Stimulated activated naive CD8-positive, alpha-beta T cell treated with anti-CD3 and anti-CD28 coated beads, Interleukin-15, amount 100 ng/mL, for 72 hours (primary cell): ENCODE data around the gene FN3KRP.
A peak's percentile ranks its signal among the peaks of the same experiment; 100 is the strongest.

Experiments used
- ATAC-seq: fragments of 150-1000 bp; cut with Tn5 transposase; 2 replicates; pipeline ENCODE4 v1.10.0; 2021; ENCODE audit warnings: mild to moderate bottlenecking, moderate library complexity
- DNase-seq, 2 donors: peaks; one replicate each; pipeline ENCODE4 v3.0.0; 2021 to 2022
- H3K27ac Mint-ChIP-seq, 2 donors: one replicate each; pipeline ENCODE4 v1.8.0; 2022; ENCODE audit warnings: mild to moderate bottlenecking in 2 of 2, mixed read lengths in 2 of 2, moderate library complexity in 2 of 2
- H3K27me3 Mint-ChIP-seq: one replicate; pipeline ENCODE4 v1.8.0; 2022; ENCODE audit warnings: mixed read lengths
- H3K4me1 Mint-ChIP-seq: one replicate; pipeline ENCODE4 v1.8.0; 2022; ENCODE audit warnings: mild to moderate bottlenecking, mixed read lengths
- H3K4me3 Mint-ChIP-seq, 2 donors: one replicate each; pipeline ENCODE4 v1.8.0; 2022; ENCODE audit warnings: mild to moderate bottlenecking in 2 of 2, mixed read lengths in 2 of 2, moderate library complexity in 1 of 2
- H3K9me3 Mint-ChIP-seq, 2 donors: one replicate each; pipeline ENCODE4 v1.8.0; 2022; ENCODE audit warnings: mixed read lengths in 2 of 2

Gene FN3KRP

GRCh38 chr17:82718986-82719685 lies 2.6 kb downstream of the FN3KRP start:
- H3K4me3 Mint-ChIP-seq, result no peak overlapping the region
- H3K4me1 Mint-ChIP-seq, result peaks cover 22% of the 10 kb centered on the region
- H3K27me3 Mint-ChIP-seq, result no peaks in the 10 kb centered on the region

GRCh38 chr17:82720204-82720603 lies 3.7 kb downstream of the FN3KRP start:
- DNase-seq, result no peak
- Mint-ChIP-seq H3K9me3 (no peaks in the 10 kb centered on the region), H3K4me3 (no peak overlapping the region), H3K27ac (peak overlapping the region in 1 of 2 donors; percentile 33), H3K27me3 (no peaks in the 10 kb centered on the region), H3K4me1 (peaks cover 22% of the 10 kb centered on the region)
- no peak for ATAC-seq

More at GRCh38 chr17:82718986-82719685, 2.6 kb downstream of the FN3KRP start:
- ATAC-seq (no peak), DNase-seq (no peak)
- no peak overlapping the region for H3K27ac Mint-ChIP-seq
- H3K9me3 Mint-ChIP-seq, result no peaks in the 10 kb centered on the region

GRCh38 chr17:82722341-82723013 lies 6.0 kb downstream of the FN3KRP start:
- no peak for DNase-seq
- peak overlapping the region in 1 of 2 donors; percentile 87 for H3K27ac Mint-ChIP-seq
- no peak overlapping the region for H3K4me3 Mint-ChIP-seq
- H3K27me3 Mint-ChIP-seq, result no peaks in the 10 kb centered on the region
- ATAC-seq, result no peak
- H3K4me1 Mint-ChIP-seq, result peaks cover 9% of the 10 kb centered on the region
- no peaks in the 10 kb centered on the region for H3K9me3 Mint-ChIP-seq

- DNase-seq (no peak), ATAC-seq (no peak)
- Mint-ChIP-seq H3K9me3 (no peaks in the 10 kb centered on the region), H3K27ac (peak overlapping the region in 1 of 2 donors; percentile 48), H3K4me1 (peaks cover under 1% of the 10 kb centered on the region), H3K4me3 (no peak overlapping the region), H3K27me3 (no peaks in the 10 kb centered on the region)
Measured at GRCh38 chr17:82723169-82723807, 6.8 kb downstream of the FN3KRP start.

GRCh38 chr17:82726427-82726826 lies 9.9 kb downstream of the FN3KRP start:
- H3K27me3 Mint-ChIP-seq, result no peaks in the 10 kb centered on the region
- no peaks in the 10 kb centered on the region for H3K4me1 Mint-ChIP-seq
- DNase-seq (no peak), ATAC-seq (no peak)
- no peak overlapping the region for H3K27ac Mint-ChIP-seq
- H3K4me3 Mint-ChIP-seq, result no peak overlapping the region
- no peaks in the 10 kb centered on the region for H3K9me3 Mint-ChIP-seq

GRCh38 chr17:82729479-82730260 lies 13.2 kb downstream of the FN3KRP start:
- Mint-ChIP-seq H3K4me3 (no peak overlapping the region), H3K27ac (peak overlapping the region in 1 of 2 donors; percentile 48), H3K4me1 (no peaks in the 10 kb centered on the region), H3K9me3 (peaks cover 7 to 14% of the 10 kb centered on the region in 2 donors), H3K27me3 (no peaks in the 10 kb centered on the region)
- no peak for DNase-seq
- ATAC-seq, result peak; percentile 40

GRCh38 chr17:82732118-82732743 lies 15.7 kb downstream of the FN3KRP start:
- Mint-ChIP-seq H3K9me3 (peaks cover 7 to 14% of the 10 kb centered on the region in 2 donors), H3K27me3 (peaks cover 6% of the 10 kb centered on the region), H3K4me1 (peaks cover 8% of the 10 kb centered on the region), H3K27ac (peak overlapping the region in 1 of 2 donors; percentile 95), H3K4me3 (no peak overlapping the region)
- no peak for ATAC-seq
- DNase-seq, result no peak

GRCh38 chr17:82734987-82735866 lies 18.7 kb downstream of the FN3KRP start, which contains the start of gene FN3K:
FN3K (plus strand) TSS chr17:82735615; CDS start chr17:82735637, 22 bp downstream.
- Mint-ChIP-seq H3K27ac (no peak within 1 kb of the TSS), H3K27me3 (peaks cover 6% of the 10 kb centered on the region), H3K9me3 (peaks cover 11 to 14% of the 10 kb centered on the region in 2 donors), H3K4me1 (peaks cover 8% of the 10 kb centered on the region), H3K4me3 (peak within 1 kb of the TSS; percentile 62 to 71)
- DNase-seq, result peak in 1 of 2 donors; percentile 25
- peak; percentile 77 for ATAC-seq

GRCh38 chr17:82736511-82737185 lies 20.1 kb downstream of the FN3KRP start:
- DNase-seq (no peak), ATAC-seq (no peak)
- Mint-ChIP-seq H3K4me1 (peaks cover 8% of the 10 kb centered on the region), H3K27ac (no peak overlapping the region), H3K27me3 (peaks cover 6% of the 10 kb centered on the region), H3K9me3 (peaks cover 21 to 22% of the 10 kb centered on the region in 2 donors), H3K4me3 (no peak overlapping the region)

- DNase-seq (no peak), ATAC-seq (peak; percentile 11)
- Mint-ChIP-seq H3K27me3 (peaks cover 6% of the 10 kb centered on the region), H3K9me3 (peaks cover 15 to 18% of the 10 kb centered on the region in 2 donors), H3K27ac (no peak overlapping the region), H3K4me3 (no peak overlapping the region), H3K4me1 (peaks cover 8% of the 10 kb centered on the region)
Measured at GRCh38 chr17:82737967-82738877, 21.7 kb downstream of the FN3KRP start.

- Mint-ChIP-seq H3K27me3 (peaks cover 4% of the 10 kb centered on the region), H3K4me1 (peaks cover 4% of the 10 kb centered on the region), H3K9me3 (peaks cover 12 to 15% of the 10 kb centered on the region in 2 donors), H3K27ac (peak overlapping the region in 1 of 2 donors; percentile 23), H3K4me3 (no peak overlapping the region)
- DNase-seq (no peak), ATAC-seq (no peak)
Measured at GRCh38 chr17:82740906-82741759, 24.6 kb downstream of the FN3KRP start.
